Hepatocyte (in vitro differentiated cells): ENCODE measurements around the gene PRR36.

Experiments used
- CTCF ChIP-seq: fragments of 200-600 bp; sonication (generic); IDR thresholded peaks from 2 replicates; pipeline ENCODE4 v1.5.1; 2016; ENCODE audit warnings: antibody characterized with exemption, mild to moderate bottlenecking; ENCODE audit not compliant: poor library complexity
- EZH2 ChIP-seq: fragments of 200-600 bp; sonication (generic); IDR thresholded peaks from 2 replicates; pipeline ENCODE4 v1.6.1; 2016; ENCODE audit warnings: antibody characterized with exemption, mild to moderate bottlenecking, borderline replicate concordance
- EZH2phosphoT487 ChIP-seq: fragments of 200-600 bp; sonication (generic); IDR thresholded peaks from one replicate; pipeline ENCODE4 v1.6.1; 2018; ENCODE audit warnings: antibody characterized with exemption, mild to moderate bottlenecking, low read depth, moderate library complexity; ENCODE audit not compliant: unreplicated experiment, severe bottlenecking

GRCh38 chr19:7900401-7900870 is 26.2 kb upstream of the PRR36 start:
- TF ChIP-seq CTCF: no peak
- no peak for TF ChIP-seq EZH2
- TF ChIP-seq EZH2phosphoT487: no peak
